ENCODE data around the gene MCC. TPM values are rescaled to one million over a fixed set of nuclear protein-coding genes. Genes with fewer than 3 reads are reported as not detected.

MCC gene
- polyA plus RNA-seq, 1 donor (not counting 4 experiments of a cell fraction or from before 2014, with no cell fraction given), result 24.6 TPM

DNA sequence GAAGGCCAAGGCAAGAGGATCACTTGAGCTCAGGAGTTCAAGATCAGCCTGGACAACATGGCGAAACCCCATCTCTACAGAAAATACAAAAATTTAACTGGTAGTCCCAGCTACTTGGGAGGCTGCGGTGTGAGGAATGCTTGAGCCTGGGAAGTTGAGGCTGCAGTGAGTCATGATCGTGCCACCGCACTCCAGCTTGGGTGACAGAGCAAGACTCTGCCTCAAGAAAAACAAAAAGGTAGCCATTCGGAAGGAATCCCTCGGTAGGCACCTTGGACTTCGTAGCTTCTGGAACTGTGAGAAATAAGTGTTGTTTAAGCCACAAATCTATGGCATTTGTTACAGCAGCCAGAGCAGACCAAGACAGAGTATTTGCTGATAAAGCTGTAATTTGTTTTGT is 337.4 kb downstream of the MCC start:
- Histone ChIP-seq H3K4me2 (ENCODE audit: control insufficient read depth, extremely low read depth, insufficient read depth, low read depth, low read length) (no peak overlapping the region), H3K4me3 (ENCODE audit: control insufficient read depth in 2 of 3, extremely low read depth in 1 of 3, insufficient read depth in 2 of 3, low read depth in 1 of 3, low read length in 3 of 3) (no peak overlapping the region), H3K9me1 (ENCODE audit: control insufficient read depth, extremely low read depth, insufficient read depth, low read length) (no peaks in the 10 kb centered on the region), H3K27ac (ENCODE audit: control insufficient read depth, insufficient read depth, low read length) (no peak overlapping the region), H3K4me1 (ENCODE audit: control insufficient read depth, extremely low read depth, insufficient read depth, low read length) (peaks cover 3% of the 10 kb centered on the region), H3K9ac (ENCODE audit: control insufficient read depth, extremely low read depth, insufficient read depth, low read length) (no peak overlapping the region), H3K9me3 (ENCODE audit: control insufficient read depth, low read depth, low read length) (no peaks in the 10 kb centered on the region), H4K20me1 (ENCODE audit: control insufficient read depth, extremely low read depth, insufficient read depth, low read length) (no peaks in the 10 kb centered on the region), H3K79me2 (ENCODE audit: control insufficient read depth, insufficient read depth, low read length) (peaks cover 25% of the 10 kb centered on the region), H2AFZ (ENCODE audit: control insufficient read depth, low read length) (no peak overlapping the region), H3K27me3 (ENCODE audit: control insufficient read depth, extremely low read depth, insufficient read depth, low read length) (no peaks in the 10 kb centered on the region), H3K36me3 (ENCODE audit: control insufficient read depth in 2 of 2, extremely low read depth in 1 of 2, insufficient read depth in 2 of 2, low read length in 2 of 2) (peaks cover 0 to 2% of the 10 kb centered on the region in 2 experiments)
- TF ChIP-seq EZH2 (IDR thresholded peaks at IDR 0.05; ENCODE audit: low read length), result no peak
- TF ChIP-seq, protein P1, sequence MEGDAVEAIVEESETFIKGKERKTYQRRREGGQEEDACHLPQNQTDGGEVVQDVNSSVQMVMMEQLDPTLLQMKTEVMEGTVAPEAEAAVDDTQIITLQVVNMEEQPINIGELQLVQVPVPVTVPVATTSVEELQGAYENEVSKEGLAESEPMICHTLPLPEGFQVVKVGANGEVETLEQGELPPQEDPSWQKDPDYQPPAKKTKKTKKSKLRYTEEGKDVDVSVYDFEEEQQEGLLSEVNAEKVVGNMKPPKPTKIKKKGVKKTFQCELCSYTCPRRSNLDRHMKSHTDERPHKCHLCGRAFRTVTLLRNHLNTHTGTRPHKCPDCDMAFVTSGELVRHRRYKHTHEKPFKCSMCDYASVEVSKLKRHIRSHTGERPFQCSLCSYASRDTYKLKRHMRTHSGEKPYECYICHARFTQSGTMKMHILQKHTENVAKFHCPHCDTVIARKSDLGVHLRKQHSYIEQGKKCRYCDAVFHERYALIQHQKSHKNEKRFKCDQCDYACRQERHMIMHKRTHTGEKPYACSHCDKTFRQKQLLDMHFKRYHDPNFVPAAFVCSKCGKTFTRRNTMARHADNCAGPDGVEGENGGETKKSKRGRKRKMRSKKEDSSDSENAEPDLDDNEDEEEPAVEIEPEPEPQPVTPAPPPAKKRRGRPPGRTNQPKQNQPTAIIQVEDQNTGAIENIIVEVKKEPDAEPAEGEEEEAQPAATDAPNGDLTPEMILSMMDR (optimal IDR thresholded peaks at IDR 0.05 in 1 of 3, IDR thresholded peaks at IDR 0.05 in 1 of 3, conservative IDR thresholded peaks at IDR 0.05 in 1 of 3; ENCODE audit: extremely low read depth in 1 of 3, insufficient read depth in 2 of 3, low read length in 3 of 3), result no peak
- dilution Hi-C loops (cut with MboI; ENCODE audit: extremely low pct_ligation_motif_present, low sequenced_read_pairs), result no loop called here
- DNase-seq (ENCODE audit: low read depth, low spot score) (no peak), FAIRE-seq (no peak)

DNA sequence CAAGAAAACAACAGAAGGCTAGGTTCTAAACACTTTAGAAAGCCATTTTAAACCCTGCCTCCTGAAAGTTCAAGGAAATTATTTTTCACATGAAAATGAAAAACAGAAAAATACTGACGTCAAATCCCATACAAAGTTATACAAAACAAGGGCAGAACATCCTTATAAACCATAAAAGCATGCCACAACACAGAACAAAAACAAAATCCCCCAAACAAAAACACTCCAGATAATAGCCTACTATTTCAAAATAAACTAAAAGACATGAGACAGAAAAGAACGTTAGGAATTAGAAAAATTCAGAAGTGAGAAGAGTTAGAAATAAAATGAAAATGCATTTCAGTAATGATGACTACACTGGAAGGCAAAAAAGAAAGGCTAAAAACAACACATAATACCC is 338.0 kb downstream of the MCC start:
- Histone ChIP-seq H3K4me3 (ENCODE audit: control insufficient read depth in 2 of 3, extremely low read depth in 1 of 3, insufficient read depth in 2 of 3, low read depth in 1 of 3, low read length in 3 of 3) (no peak overlapping the region), H2AFZ (ENCODE audit: control insufficient read depth, low read length) (no peak overlapping the region), H4K20me1 (ENCODE audit: control insufficient read depth, extremely low read depth, insufficient read depth, low read length) (no peaks in the 10 kb centered on the region), H3K36me3 (ENCODE audit: control insufficient read depth in 2 of 2, extremely low read depth in 1 of 2, insufficient read depth in 2 of 2, low read length in 2 of 2) (peaks cover 0 to 2% of the 10 kb centered on the region in 2 experiments), H3K9ac (ENCODE audit: control insufficient read depth, extremely low read depth, insufficient read depth, low read length) (no peak overlapping the region), H3K27me3 (ENCODE audit: control insufficient read depth, extremely low read depth, insufficient read depth, low read length) (no peaks in the 10 kb centered on the region), H3K9me1 (ENCODE audit: control insufficient read depth, extremely low read depth, insufficient read depth, low read length) (no peaks in the 10 kb centered on the region), H3K9me3 (ENCODE audit: control insufficient read depth, low read depth, low read length) (no peaks in the 10 kb centered on the region), H3K79me2 (ENCODE audit: control insufficient read depth, insufficient read depth, low read length) (peaks cover 27% of the 10 kb centered on the region), H3K4me1 (ENCODE audit: control insufficient read depth, extremely low read depth, insufficient read depth, low read length) (peaks cover 8% of the 10 kb centered on the region), H3K4me2 (ENCODE audit: control insufficient read depth, extremely low read depth, insufficient read depth, low read depth, low read length) (no peak overlapping the region), H3K27ac (ENCODE audit: control insufficient read depth, insufficient read depth, low read length) (no peak overlapping the region)
- TF ChIP-seq, protein P1 (optimal IDR thresholded peaks at IDR 0.05 in 1 of 3, IDR thresholded peaks at IDR 0.05 in 1 of 3, conservative IDR thresholded peaks at IDR 0.05 in 1 of 3; ENCODE audit: extremely low read depth in 1 of 3, insufficient read depth in 2 of 3, low read length in 3 of 3), result no peak
- no peak for TF ChIP-seq EZH2 (IDR thresholded peaks at IDR 0.05; ENCODE audit: low read length)
- DNase-seq (ENCODE audit: low read depth, low spot score), result no peak
- no peak for FAIRE-seq
- dilution Hi-C loops (cut with MboI; ENCODE audit: extremely low pct_ligation_motif_present, low sequenced_read_pairs), result no loop called here
